22Rv1 (cell line): ENCODE results near the gene RAB15.

Source experiments
- H3K27ac ChIP-seq: fragments of 450-650 bp; 2 replicates; pipeline ENCODE4 v1.5.1; 2017
- ZFX ChIP-seq: fragments of 450-650 bp; IDR thresholded peaks from 2 replicates; pipeline ENCODE4 v1.6.1; 2017; ENCODE audit warnings: antibody characterized with exemption, borderline replicate concordance
- TF ChIP-seq, protein P1 (sequence below): fragments of 450-650 bp; IDR thresholded peaks from 2 replicates; pipeline ENCODE4 v1.5.1; 2017; ENCODE audit warnings: mild to moderate bottlenecking

The RAB15 gene

DNA sequence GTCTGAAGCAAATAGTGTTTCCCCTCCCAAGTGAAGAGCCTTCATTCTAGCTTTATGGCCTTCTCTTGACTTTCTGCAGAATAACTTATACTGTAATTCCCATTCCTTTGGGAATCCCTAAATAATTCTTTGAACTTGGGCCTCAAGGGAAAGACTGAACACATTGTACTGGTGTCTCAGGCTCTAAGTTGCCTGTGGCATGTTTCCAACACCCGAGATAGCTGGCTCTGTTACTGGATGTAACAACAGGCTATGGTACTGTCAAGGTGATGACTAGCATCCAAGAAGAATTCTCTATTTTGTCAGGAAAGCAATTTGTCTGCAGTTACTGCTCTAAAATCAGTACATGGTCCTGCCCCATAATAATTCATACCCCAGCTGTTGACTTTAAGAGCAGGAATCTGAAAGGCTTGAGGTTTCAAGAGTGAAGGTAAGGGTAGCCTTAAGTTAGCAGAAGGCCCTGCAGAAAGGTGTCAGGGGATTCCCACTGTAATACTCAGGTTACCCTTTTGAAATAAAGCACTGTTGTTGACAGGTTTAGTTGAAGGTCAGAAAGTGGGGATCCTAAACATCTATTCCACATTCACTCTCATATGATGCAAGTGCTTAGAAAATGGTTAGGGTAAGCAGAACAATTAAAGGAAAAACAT lies 34.8 kb downstream of the RAB15 start:
- no peak overlapping the region for H3K27ac ChIP-seq
- TF ChIP-seq, protein P1, sequence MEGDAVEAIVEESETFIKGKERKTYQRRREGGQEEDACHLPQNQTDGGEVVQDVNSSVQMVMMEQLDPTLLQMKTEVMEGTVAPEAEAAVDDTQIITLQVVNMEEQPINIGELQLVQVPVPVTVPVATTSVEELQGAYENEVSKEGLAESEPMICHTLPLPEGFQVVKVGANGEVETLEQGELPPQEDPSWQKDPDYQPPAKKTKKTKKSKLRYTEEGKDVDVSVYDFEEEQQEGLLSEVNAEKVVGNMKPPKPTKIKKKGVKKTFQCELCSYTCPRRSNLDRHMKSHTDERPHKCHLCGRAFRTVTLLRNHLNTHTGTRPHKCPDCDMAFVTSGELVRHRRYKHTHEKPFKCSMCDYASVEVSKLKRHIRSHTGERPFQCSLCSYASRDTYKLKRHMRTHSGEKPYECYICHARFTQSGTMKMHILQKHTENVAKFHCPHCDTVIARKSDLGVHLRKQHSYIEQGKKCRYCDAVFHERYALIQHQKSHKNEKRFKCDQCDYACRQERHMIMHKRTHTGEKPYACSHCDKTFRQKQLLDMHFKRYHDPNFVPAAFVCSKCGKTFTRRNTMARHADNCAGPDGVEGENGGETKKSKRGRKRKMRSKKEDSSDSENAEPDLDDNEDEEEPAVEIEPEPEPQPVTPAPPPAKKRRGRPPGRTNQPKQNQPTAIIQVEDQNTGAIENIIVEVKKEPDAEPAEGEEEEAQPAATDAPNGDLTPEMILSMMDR = no peak
- TF ChIP-seq ZFX = no peak

- TF ChIP-seq ZFX = no peak
- TF ChIP-seq, protein P1 = no peak
- no peak overlapping the region for H3K27ac ChIP-seq
These were observed 36.6 kb downstream of the RAB15 start for GRCh38 chr14:64935508-64935907.

DNA sequence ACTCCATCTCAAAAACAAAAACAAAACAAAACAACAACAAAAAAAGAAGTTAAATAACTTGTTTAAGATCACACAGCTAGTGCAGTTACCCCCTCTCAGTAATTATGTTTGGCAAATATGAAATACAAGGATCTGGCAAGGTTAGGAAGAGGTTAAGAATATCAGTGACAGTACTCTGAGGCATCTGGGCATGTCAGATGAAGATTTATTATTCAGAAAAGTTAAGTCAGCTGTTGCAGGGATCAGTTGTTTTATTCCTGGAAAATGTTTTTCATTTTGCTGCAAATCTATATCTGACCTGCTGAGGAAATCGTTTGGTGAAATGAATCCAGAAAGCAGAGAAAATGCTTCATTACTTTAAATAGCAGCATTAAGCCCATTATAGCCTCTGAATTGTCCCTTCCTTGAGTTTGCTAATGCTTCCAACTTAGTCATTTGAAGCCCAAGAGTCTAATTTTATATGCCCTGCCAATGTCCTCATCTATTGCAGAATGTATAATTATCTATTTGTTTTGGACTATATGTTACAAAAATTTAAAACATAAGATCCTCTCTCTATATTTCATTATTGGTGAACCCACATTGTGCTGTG lies 37.7 kb downstream of the RAB15 start:
- no peak overlapping the region for H3K27ac ChIP-seq
- TF ChIP-seq, protein P1 = no peak
- no peak for TF ChIP-seq ZFX

GRCh38 chr14:64932231-64932630 lies 39.9 kb downstream of the RAB15 start:
- no peak overlapping the region for H3K27ac ChIP-seq
- TF ChIP-seq, protein P1 = no peak
- no peak for TF ChIP-seq ZFX

- no peak overlapping the region for H3K27ac ChIP-seq
- TF ChIP-seq ZFX = no peak
- TF ChIP-seq, protein P1 = no peak
These were observed 41.0 kb downstream of the RAB15 start for GRCh38 chr14:64931123-64931522.

- H3K27ac ChIP-seq = no peak overlapping the region
- TF ChIP-seq ZFX = no peak
- TF ChIP-seq, protein P1 = no peak
These were observed 41.9 kb downstream of the RAB15 start for GRCh38 chr14:64930085-64930843.

DNA sequence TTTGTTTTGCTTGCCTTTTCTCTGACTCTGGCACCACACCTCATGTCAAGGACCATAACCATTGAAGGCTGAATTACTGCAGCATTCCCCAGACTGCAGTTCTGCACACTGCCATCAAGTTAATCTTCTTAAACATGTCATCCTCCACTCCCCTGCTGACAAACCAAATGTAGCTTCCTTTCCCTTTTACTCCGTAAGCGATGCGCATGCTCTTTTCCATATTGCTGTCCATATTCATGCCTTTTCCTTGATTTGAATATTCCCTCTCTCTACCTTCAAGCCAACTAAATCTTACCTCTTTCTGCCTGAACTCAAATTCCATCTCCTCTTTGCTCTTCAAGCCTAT lies 43.1 kb downstream of the RAB15 start:
- no peak overlapping the region for H3K27ac ChIP-seq
- no peak for TF ChIP-seq ZFX
- TF ChIP-seq, protein P1 = no peak
